GM12878 (cell line): ENCODE measurements around the gene UCKL1. TPM values are rescaled to one million over a fixed set of nuclear protein-coding genes. Genes with fewer than 3 reads are reported as not detected.

ENCODE experiments used
- ATAC-seq: fragments of 200-7000 bp; cut with Tn5 transposase; 3 replicates; pipeline ENCODE4 v1.9.1; 2020; ENCODE audit warnings: mild to moderate bottlenecking, moderate library complexity
- BruUV-seq: library from RNA; stranded (reverse); fragments of 400-500 nt; replicated peaks from 2 replicates; lab custom pipeline; 2021; lab: Mats Ljungman, UMichigan
- CTCF ChIA-PET: fragments of 300-600 bp; sonication (Branson Sonifier 250); formaldehyde crosslinking; extraction: SDS; loops from one replicate; lab custom pipeline; 2021; ENCODE audit warnings: inconsistent platforms; lab: Yijun Ruan, JAX
- POLR2A ChIA-PET: fragments of 350-600 bp; formaldehyde crosslinking; extraction: SDS; loops from one replicate; lab custom pipeline; 2021; ENCODE audit warnings: inconsistent platforms; lab: Charles Lee
- RAD21 ChIA-PET: fragments of 300-600 bp; sonication (Branson Sonifier 250); formaldehyde crosslinking; loops from one replicate; lab custom pipeline; 2023; ENCODE audit warnings: antibody characterized with exemption; ENCODE audit not compliant: unreplicated experiment; lab: Charles Lee
- SMC1A ChIA-PET: fragments of 300-600 bp; sonication (Branson Sonifier 250); formaldehyde crosslinking; loops from one replicate; lab custom pipeline; 2023; ENCODE audit not compliant: unreplicated experiment, uncharacterized antibody; lab: Charles Lee
- DNase-seq: peaks from one replicate; pipeline ENCODE4 v3.0.0-alpha.2; 2011; ENCODE audit warnings: low read depth, low spot score
- FAIRE-seq: peaks from 3 replicates; lab custom pipeline; 2011; peaks lifted over from hg19 to GRCh38; lab: Jason Lieb, UNC
- H2AFZ ChIP-seq: 2 replicates; pipeline ENCODE4 v1.6.0; 2011; ENCODE audit warnings: low read depth, low read length, control low read depth; ENCODE audit not compliant: control insufficient read depth
- H3K27ac ChIP-seq: 2 replicates; pipeline ENCODE4 v1.5.1; 2011; ENCODE audit warnings: control low read depth; ENCODE audit not compliant: control insufficient read depth, insufficient read depth
- H3K27me3 ChIP-seq, 2 experiments: replicated peaks in 1 of 2; 2 replicates each; pipeline versions ENCODE4 v1.6.0 to v1.6.1; 2011; ENCODE audit warnings: low read length in 1 of 2; ENCODE audit not compliant: control insufficient read depth in 2 of 2, insufficient read depth in 2 of 2
- H3K36me3 ChIP-seq, 2 experiments: 2 replicates each; pipeline ENCODE4 v1.5.1; 2011; ENCODE audit warnings: low read length in 1 of 2; ENCODE audit not compliant: control insufficient read depth in 2 of 2, insufficient read depth in 2 of 2
- H3K4me1 ChIP-seq: 2 replicates; pipeline ENCODE4 v1.6.1; 2011; ENCODE audit warnings: mild to moderate bottlenecking, low read length, moderate library complexity, mixed read lengths; ENCODE audit not compliant: control insufficient read depth, insufficient read depth
- H3K4me2 ChIP-seq: 2 replicates; pipeline ENCODE4 v1.6.0; 2011; ENCODE audit warnings: control low read depth; ENCODE audit not compliant: control insufficient read depth, insufficient read depth
- H3K4me3 ChIP-seq: fragments of 200-600 bp; sonication (generic); 2 replicates; pipeline ENCODE4 v1.5.1; 2016
- H3K79me2 ChIP-seq: 2 replicates; pipeline ENCODE4 v1.6.0; 2011; ENCODE audit warnings: low read length; ENCODE audit not compliant: control insufficient read depth, insufficient read depth
- H3K9ac ChIP-seq: 2 replicates; pipeline ENCODE4 v1.8.0; 2011; ENCODE audit warnings: low read length, control low read depth, mixed read lengths; ENCODE audit not compliant: control insufficient read depth, insufficient read depth
- H3K9me3 ChIP-seq: replicated peaks from 3 replicates; pipeline ENCODE4 v1.5.1; 2011; ENCODE audit warnings: mild to moderate bottlenecking, low read length; ENCODE audit not compliant: control insufficient read depth, insufficient read depth
- H4K20me1 ChIP-seq: 2 replicates; pipeline ENCODE4 v1.6.0; 2011; ENCODE audit not compliant: control insufficient read depth, insufficient read depth
- CHD1 ChIP-seq: IDR thresholded peaks from 2 replicates; pipeline ENCODE4 v1.6.1; 2012; ENCODE audit warnings: low read depth, low read length, improper control_type of control experiment
- CHD2 ChIP-seq: IDR thresholded peaks from 2 replicates; pipeline ENCODE4 v1.6.1; 2011; ENCODE audit warnings: low read depth, low read length, improper control_type of control experiment, borderline replicate concordance
- GATAD2B ChIP-seq: fragments of 450-650 bp; conservative IDR thresholded peaks from 2 replicates; pipeline ENCODE4 v1.6.1; 2017; ENCODE audit warnings: low read depth, mild to moderate bottlenecking, moderate library complexity
- MTA2 ChIP-seq: fragments of 450-650 bp; IDR thresholded peaks from 2 replicates; pipeline ENCODE4 v1.6.1; 2016; ENCODE audit warnings: low read depth, mild to moderate bottlenecking, moderate library complexity
- NFYA ChIP-seq: IDR thresholded peaks from 2 replicates; pipeline ENCODE4 v1.6.1; 2011; ENCODE audit warnings: low read depth, mild to moderate bottlenecking, low read length, improper control_type of control experiment, borderline replicate concordance
- NR2C1 ChIP-seq: fragments of 450-650 bp; IDR thresholded peaks from 2 replicates; pipeline ENCODE4 v1.6.1; 2017; ENCODE audit warnings: antibody characterized with exemption, mild to moderate bottlenecking, moderate library complexity
- SMAD1 ChIP-seq: fragments of 450-650 bp; IDR thresholded peaks from 2 replicates; pipeline ENCODE4 v1.6.1; 2018; ENCODE audit warnings: mild to moderate bottlenecking, low read depth; ENCODE audit not compliant: partially characterized antibody
- TCF3 ChIP-seq: IDR thresholded peaks from 2 replicates; pipeline ENCODE4 v1.6.1; 2012; ENCODE audit warnings: low read depth, mild to moderate bottlenecking, low read length, borderline replicate concordance; ENCODE audit not compliant: insufficient read depth
- ZBED1 ChIP-seq: IDR thresholded peaks from 2 replicates; pipeline ENCODE4 v1.6.1; 2016; ENCODE audit warnings: borderline replicate concordance
- ZNF622 ChIP-seq: fragments of 450-650 bp; IDR thresholded peaks from 2 replicates; pipeline ENCODE4 v1.6.1; 2017; ENCODE audit warnings: mild to moderate bottlenecking, inconsistent platforms
- ZZZ3 ChIP-seq: IDR thresholded peaks from 2 replicates; pipeline ENCODE4 v1.6.1; 2011; ENCODE audit warnings: low read depth; ENCODE audit not compliant: control insufficient read depth, insufficient read length
- WGBS: methylation state at CpG from one replicate; pipeline ENCODE4 v1.1.6; 2016; ENCODE audit warnings: low lambda C conversion rate; ENCODE audit not compliant: insufficient replicate concordance, insufficient coverage; ENCODE audit errors: missing lambda C conversion rate; 5-methylcytosine and 5-hydroxymethylcytosine counted together
- in situ Hi-C: fragments of 300-500 bp; cut with MboI; formaldehyde crosslinking; loops from 9 replicates; pipeline ENCODE4 v1.14.3; 2018; ENCODE audit warnings: mixed read lengths
- intact Hi-C: fragments of 100-400 bp; cut with micrococcal nuclease; formaldehyde crosslinking; loops from one replicate; pipeline ENCODE4 v1.14.2; 2022; ENCODE audit not compliant: unreplicated experiment
- polyA plus RNA-seq, 11 experiments: library from polyadenylated mRNA; depleted of rRNA in 4 of 11; unstranded in 6 of 11; stranded (reverse) in 5 of 11; fragments of >200 nt; fragmentation: Nextera tagmentation in 4 of 11; fragmentation: Illumina TruSeq in 1 of 11; extraction: Ambion mirVana in 4 of 11; extraction: Trizol in 1 of 11; gene quantifications; 1 replicate in 1 of 11; 2 replicates in 10 of 11; pipeline versions ENCODE4 v1.2.1 to v1.2.3, GENCODE V29; 2011 to 2016; ENCODE audit warnings: inconsistent platforms in 2 of 11, missing spikeins in 2 of 11, low read depth in 1 of 11
- total RNA-seq, 4 experiments: library from RNA; depleted of rRNA in 3 of 4; stranded (reverse); fragments of >200 nt in 3 of 4; fragmentation: Illumina TruSeq in 1 of 4; extraction: Trizol in 1 of 4; gene quantifications; 2 replicates each; pipeline versions ENCODE4 v1.2.1 to v1.2.3, GENCODE V29; 2013 to 2021
- TF ChIP-seq, protein P1 (sequence below): IDR thresholded peaks from 2 replicates; pipeline ENCODE4 v1.6.1; 2011; ENCODE audit warnings: mild to moderate bottlenecking, low read depth, low read length, moderate library complexity; ENCODE audit not compliant: insufficient replicate concordance
- TF ChIP-seq, protein P2 (sequence below): fragments of 450-650 bp; IDR thresholded peaks from 2 replicates; pipeline ENCODE4 v1.6.1; 2016; ENCODE audit warnings: mild to moderate bottlenecking, moderate library complexity, borderline replicate concordance
- TF ChIP-seq, protein P3 (sequence below): IDR thresholded peaks from 2 replicates; pipeline ENCODE4 v1.6.1; 2012; ENCODE audit warnings: mild to moderate bottlenecking, low read depth, low read length

UCKL1 gene
- total and polyA plus RNA-seq, 10 of the 15 experiments (the other 5 are each of a cell fraction or from before 2014, with no cell fraction given) = 2.4 to 36.3 (median 24.8) TPM

DNA sequence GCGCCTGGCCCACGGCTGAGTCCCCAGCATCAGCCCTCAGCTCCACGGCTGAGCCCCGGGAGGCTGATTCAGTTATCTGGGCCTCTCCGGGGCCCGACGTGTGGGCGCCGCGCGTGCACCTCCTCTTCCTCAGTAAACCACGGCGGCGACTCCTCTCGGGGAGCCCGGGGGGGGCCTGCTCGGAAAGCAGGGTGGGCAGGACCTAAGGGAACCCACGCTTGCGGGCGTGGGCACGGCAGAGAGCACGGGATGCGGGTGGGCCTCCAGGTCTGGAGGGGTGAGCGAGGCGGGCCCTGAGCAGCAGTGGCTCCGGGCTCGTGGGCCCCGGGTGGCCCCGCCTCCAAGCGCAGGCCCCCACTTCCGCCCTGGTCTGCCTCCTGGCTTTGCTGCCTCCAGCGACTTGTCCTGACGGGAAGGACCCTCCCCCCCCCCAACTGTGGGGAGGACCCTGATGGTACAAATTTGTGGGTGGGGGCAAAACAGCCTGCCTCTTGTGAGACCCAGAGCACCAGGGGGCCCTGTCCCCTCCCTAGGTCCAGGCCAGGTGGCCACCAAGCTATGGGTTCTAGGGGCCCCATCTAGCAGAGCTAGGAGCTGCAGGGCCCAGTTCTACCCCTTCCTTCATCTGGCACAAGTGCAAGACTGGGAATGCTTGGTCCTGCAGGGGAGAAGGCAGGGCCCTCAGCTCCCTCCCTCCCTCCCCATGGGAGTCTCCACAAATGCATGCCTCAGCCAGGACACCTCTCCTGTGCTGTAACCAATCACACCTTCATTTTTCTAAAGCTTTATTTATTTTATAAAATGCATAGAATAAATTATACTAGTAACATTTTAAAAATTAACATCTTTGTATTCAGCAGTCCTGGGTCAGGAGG is 16.9 kb downstream of the UCKL1 start:
- no peaks in the 10 kb centered on the region; the same call in 2 of the 3 replicates for H3K9me3 ChIP-seq
- no peak for ATAC-seq
- no peak for FAIRE-seq
- H3K27me3 ChIP-seq = no peaks in the 10 kb centered on the region
- H3K27ac ChIP-seq = no peak overlapping the region
- WGBS = 93% methylated on average over 17 of the region's 33 CpGs
- in situ Hi-C loops = no loop called here
- ChIA-PET RAD21 (no interaction called here), CTCF (no interaction called here), SMC1A (no interaction called here), POLR2A (interaction anchor here (0.7 kb wide), 1 partner anchor 11 kb away, joined by 4 read pairs; no protein-coding TSS in a partner anchor)
- no peak overlapping the region for H3K9ac ChIP-seq
- H3K79me2 ChIP-seq = no peaks in the 10 kb centered on the region
- intact Hi-C loops = no loop called here
- no TSS peak for BruUV-seq
- no peak for DNase-seq
- H3K4me2 ChIP-seq = no peak overlapping the region
- peaks cover 8 to 43% of the 10 kb centered on the region in 2 experiments; a peak in 3 of 4 replicates for H3K36me3 ChIP-seq
- no peak overlapping the region for H3K4me3 ChIP-seq
- no peak overlapping the region for H2AFZ ChIP-seq
- H3K4me1 ChIP-seq = no peaks in the 10 kb centered on the region
- no peaks in the 10 kb centered on the region for H4K20me1 ChIP-seq
- TF ChIP-seq ZZZ3 (no peak), ZBED1 (no peak), GATAD2B (no peak), CHD1 (no peak), TCF3 (no peak), ZNF622 (no peak), NR2C1 (no peak), MTA2 (no peak), NFYA (no peak), CHD2 (no peak), SMAD1 (no peak)
- TF ChIP-seq, protein P1, sequence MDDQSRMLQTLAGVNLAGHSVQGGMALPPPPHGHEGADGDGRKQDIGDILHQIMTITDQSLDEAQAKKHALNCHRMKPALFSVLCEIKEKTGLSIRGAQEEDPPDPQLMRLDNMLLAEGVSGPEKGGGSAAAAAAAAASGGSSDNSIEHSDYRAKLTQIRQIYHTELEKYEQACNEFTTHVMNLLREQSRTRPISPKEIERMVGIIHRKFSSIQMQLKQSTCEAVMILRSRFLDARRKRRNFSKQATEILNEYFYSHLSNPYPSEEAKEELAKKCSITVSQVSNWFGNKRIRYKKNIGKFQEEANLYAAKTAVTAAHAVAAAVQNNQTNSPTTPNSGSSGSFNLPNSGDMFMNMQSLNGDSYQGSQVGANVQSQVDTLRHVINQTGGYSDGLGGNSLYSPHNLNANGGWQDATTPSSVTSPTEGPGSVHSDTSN = no peak
- TF ChIP-seq, protein P2, sequence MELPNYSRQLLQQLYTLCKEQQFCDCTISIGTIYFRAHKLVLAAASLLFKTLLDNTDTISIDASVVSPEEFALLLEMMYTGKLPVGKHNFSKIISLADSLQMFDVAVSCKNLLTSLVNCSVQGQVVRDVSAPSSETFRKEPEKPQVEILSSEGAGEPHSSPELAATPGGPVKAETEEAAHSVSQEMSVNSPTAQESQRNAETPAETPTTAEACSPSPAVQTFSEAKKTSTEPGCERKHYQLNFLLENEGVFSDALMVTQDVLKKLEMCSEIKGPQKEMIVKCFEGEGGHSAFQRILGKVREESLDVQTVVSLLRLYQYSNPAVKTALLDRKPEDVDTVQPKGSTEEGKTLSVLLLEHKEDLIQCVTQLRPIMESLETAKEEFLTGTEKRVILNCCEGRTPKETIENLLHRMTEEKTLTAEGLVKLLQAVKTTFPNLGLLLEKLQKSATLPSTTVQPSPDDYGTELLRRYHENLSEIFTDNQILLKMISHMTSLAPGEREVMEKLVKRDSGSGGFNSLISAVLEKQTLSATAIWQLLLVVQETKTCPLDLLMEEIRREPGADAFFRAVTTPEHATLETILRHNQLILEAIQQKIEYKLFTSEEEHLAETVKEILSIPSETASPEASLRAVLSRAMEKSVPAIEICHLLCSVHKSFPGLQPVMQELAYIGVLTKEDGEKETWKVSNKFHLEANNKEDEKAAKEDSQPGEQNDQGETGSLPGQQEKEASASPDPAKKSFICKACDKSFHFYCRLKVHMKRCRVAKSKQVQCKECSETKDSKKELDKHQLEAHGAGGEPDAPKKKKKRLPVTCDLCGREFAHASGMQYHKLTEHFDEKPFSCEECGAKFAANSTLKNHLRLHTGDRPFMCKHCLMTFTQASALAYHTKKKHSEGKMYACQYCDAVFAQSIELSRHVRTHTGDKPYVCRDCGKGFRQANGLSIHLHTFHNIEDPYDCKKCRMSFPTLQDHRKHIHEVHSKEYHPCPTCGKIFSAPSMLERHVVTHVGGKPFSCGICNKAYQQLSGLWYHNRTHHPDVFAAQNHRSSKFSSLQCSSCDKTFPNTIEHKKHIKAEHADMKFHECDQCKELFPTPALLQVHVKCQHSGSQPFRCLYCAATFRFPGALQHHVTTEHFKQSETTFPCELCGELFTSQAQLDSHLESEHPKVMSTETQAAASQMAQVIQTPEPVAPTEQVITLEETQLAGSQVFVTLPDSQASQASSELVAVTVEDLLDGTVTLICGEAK = no peak
- TF ChIP-seq, protein P3, sequence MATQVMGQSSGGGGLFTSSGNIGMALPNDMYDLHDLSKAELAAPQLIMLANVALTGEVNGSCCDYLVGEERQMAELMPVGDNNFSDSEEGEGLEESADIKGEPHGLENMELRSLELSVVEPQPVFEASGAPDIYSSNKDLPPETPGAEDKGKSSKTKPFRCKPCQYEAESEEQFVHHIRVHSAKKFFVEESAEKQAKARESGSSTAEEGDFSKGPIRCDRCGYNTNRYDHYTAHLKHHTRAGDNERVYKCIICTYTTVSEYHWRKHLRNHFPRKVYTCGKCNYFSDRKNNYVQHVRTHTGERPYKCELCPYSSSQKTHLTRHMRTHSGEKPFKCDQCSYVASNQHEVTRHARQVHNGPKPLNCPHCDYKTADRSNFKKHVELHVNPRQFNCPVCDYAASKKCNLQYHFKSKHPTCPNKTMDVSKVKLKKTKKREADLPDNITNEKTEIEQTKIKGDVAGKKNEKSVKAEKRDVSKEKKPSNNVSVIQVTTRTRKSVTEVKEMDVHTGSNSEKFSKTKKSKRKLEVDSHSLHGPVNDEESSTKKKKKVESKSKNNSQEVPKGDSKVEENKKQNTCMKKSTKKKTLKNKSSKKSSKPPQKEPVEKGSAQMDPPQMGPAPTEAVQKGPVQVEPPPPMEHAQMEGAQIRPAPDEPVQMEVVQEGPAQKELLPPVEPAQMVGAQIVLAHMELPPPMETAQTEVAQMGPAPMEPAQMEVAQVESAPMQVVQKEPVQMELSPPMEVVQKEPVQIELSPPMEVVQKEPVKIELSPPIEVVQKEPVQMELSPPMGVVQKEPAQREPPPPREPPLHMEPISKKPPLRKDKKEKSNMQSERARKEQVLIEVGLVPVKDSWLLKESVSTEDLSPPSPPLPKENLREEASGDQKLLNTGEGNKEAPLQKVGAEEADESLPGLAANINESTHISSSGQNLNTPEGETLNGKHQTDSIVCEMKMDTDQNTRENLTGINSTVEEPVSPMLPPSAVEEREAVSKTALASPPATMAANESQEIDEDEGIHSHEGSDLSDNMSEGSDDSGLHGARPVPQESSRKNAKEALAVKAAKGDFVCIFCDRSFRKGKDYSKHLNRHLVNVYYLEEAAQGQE = no peak
